ENCODE data around the gene FAM98C.

FAM98C gene

DNA sequence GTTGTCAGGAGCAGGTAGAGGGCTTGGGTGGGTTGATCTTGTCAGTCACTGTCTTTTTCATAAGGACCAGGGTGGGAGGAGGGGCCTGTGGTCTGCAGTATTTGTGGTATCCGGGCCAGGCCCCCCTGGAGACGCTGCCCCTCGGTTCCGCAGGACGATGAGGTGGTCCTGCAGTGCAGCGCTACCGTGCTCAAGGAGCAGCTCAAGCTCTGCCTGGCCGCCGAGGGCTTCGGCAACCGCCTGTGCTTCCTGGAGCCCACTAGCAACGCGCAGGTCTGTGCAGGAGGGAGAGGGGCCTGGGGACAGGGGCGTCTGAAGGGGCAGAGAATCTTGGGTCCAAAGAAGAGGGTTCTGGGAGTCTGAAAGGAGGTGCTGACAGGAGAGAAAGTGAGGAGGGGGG lies 37.7 kb downstream of the FAM98C start:
- TF ChIP-seq, protein P1, sequence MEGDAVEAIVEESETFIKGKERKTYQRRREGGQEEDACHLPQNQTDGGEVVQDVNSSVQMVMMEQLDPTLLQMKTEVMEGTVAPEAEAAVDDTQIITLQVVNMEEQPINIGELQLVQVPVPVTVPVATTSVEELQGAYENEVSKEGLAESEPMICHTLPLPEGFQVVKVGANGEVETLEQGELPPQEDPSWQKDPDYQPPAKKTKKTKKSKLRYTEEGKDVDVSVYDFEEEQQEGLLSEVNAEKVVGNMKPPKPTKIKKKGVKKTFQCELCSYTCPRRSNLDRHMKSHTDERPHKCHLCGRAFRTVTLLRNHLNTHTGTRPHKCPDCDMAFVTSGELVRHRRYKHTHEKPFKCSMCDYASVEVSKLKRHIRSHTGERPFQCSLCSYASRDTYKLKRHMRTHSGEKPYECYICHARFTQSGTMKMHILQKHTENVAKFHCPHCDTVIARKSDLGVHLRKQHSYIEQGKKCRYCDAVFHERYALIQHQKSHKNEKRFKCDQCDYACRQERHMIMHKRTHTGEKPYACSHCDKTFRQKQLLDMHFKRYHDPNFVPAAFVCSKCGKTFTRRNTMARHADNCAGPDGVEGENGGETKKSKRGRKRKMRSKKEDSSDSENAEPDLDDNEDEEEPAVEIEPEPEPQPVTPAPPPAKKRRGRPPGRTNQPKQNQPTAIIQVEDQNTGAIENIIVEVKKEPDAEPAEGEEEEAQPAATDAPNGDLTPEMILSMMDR (IDR thresholded peaks at IDR 0.05; ENCODE audit: low read depth, low read length), result no peak
- DNase-seq (ENCODE audit: extremely low read depth, low read depth), result no peak

DNA sequence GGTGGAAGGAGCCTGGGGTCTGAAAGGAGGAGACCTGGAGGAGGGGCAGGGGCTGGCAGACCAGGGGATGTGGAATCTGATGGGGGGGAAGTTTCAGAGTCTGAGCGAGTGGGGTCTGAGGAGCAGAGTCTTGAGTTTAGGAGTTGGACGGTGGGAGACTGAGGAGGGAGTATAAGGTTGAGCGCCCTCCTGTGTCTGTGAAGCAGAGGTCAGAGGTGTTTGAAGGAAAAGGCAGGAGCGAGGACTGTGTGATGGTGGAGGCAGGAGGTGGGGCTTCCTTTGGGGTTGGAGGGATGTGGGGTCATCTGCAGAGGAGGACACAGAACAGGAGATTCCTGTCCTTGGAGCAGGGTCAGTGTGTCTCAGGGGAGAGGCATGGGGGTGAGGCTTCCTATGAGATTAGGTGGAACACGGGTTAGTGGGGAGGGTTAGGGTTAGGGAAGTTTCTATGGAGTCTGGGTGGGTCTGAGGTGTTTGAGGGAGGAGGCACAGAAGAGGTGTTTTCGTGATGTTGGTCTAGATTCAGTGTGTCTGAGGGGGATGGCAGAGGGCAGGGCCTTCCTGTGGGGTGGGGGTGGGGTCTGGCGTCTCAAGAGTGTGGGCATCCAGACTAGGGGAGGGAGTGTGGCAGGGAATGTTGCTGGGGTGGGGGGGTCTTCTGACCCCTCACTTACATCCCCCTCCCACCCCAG lies 38.9 kb downstream of the FAM98C start:
- no peak for DNase-seq (ENCODE audit: extremely low read depth, low read depth)

DNA sequence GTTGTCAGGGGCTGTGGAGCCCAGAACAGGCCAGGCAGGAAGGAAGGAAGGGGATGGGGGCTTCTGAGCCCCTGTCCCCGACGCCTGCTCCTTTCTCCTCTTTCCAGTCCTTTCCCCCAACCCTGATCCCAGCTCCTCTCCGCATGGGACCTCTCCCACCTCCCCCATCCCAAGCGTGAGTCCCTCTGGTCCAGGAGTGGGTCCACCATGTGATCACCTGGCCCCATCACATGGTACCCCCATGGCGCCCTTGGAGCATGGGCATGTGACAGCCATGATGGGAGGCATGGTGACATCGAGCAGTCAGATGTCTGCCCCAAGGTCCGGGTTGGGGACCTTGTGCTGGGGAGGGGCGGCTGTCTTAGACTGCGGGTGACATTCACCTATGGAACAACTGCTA lies 39.8 kb downstream of the FAM98C start:
- TF ChIP-seq, protein P1 (IDR thresholded peaks at IDR 0.05; ENCODE audit: low read depth, low read length), result no peak
- DNase-seq (ENCODE audit: extremely low read depth, low read depth), result no peak

More for the DNA sequence above, 38.9 kb downstream of the FAM98C start:
- TF ChIP-seq, protein P1 (IDR thresholded peaks at IDR 0.05; ENCODE audit: low read depth, low read length), result no peak

DNA sequence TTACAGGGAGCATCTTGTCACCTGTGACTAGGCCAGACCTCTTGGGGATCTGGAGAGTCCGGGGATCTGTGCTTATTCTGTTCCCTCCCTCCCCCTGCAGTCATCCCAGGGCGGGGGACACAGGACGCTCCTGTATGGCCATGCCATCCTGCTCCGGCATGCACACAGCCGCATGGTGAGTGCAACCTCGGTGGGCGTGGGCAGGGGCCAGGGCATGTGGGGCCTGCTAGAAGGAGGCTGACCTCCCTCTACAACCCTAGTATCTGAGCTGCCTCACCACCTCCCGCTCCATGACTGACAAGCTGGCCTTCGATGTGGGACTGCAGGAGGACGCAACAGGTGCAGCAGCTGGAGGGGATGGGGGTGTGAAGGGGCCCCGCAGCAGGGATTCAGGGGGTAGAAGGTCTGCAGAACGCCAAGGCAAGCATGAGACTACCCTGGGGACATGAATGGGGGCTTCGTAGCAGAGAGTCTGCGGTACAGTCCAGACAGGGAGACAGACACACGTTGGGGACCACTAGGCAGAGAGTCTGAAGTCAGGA lies 40.6 kb downstream of the FAM98C start:
- TF ChIP-seq, protein P1 (IDR thresholded peaks at IDR 0.05; ENCODE audit: low read depth, low read length), result no peak
- no peak for DNase-seq (ENCODE audit: extremely low read depth, low read depth)

DNA sequence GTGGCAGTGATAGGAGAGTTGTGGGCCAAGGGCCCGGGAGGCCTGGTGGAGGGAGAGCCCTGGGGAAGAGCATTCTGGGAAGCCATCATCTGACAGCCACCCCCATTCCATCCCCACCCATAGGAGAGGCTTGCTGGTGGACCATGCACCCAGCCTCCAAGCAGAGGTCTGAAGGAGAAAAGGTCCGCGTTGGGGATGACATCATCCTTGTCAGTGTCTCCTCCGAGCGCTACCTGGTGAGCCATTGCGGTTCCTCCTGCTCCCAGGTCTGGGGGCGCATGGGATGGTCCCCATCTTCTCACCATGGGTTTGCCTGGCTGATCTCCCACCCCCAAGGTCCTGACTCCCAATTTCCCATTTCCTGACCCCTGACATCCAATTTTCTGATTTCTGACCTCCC lies 41.1 kb downstream of the FAM98C start:
- no peak for DNase-seq (ENCODE audit: extremely low read depth, low read depth)
- TF ChIP-seq, protein P1 (IDR thresholded peaks at IDR 0.05; ENCODE audit: low read depth, low read length), result no peak

DNA sequence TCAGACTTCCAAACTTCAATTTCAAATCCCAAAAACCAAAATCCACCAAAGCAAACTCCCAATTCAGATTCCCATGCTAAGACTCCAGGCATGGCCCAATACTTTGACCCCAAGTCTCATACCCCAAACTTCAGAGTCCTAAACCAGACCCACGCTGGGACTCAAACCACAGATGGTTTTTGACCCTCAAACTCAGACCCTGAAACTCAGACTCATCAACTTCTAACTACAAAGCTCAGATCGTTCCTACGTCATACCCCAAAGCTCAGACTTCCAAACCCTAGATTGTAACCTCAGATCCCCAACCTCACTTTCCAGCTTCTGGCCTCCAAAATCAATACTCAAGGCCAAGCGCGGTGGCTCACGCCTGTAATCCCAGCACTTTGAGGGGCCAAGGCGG lies 42.5 kb downstream of the FAM98C start:
- no peak for DNase-seq (ENCODE audit: extremely low read depth, low read depth)
- TF ChIP-seq, protein P1 (IDR thresholded peaks at IDR 0.05; ENCODE audit: low read depth, low read length), result no peak

DNA sequence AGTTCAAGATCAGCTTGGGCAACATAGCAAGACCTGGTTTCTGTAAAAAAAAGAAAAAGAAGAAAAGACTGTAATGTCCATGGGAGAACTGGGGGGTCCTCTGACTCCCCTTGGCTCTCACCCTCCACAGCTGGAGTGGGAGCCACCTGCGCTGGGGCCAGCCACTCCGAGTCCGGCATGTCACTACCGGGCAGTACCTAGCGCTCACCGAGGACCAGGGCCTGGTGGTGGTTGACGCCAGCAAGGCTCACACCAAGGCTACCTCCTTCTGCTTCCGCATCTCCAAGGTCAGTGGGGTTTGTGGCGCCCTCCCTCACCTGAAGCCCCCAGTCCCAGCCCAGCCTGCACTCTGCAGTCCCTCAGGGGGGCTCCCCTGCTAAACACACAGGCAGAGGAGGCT lies 45.3 kb downstream of the FAM98C start:
- no peak for DNase-seq (ENCODE audit: extremely low read depth, low read depth)
- TF ChIP-seq, protein P1 (IDR thresholded peaks at IDR 0.05; ENCODE audit: low read depth, low read length), result no peak

Measured in AG09319 (cell line).